ENCODE results near the gene AOPEP. TPM values are rescaled to one million over a fixed set of nuclear protein-coding genes. Genes with fewer than 3 reads are reported as not detected.

AOPEP gene
- total and polyA plus RNA-seq, 11 donors, result 105 to 310 (median 185) TPM

DNA sequence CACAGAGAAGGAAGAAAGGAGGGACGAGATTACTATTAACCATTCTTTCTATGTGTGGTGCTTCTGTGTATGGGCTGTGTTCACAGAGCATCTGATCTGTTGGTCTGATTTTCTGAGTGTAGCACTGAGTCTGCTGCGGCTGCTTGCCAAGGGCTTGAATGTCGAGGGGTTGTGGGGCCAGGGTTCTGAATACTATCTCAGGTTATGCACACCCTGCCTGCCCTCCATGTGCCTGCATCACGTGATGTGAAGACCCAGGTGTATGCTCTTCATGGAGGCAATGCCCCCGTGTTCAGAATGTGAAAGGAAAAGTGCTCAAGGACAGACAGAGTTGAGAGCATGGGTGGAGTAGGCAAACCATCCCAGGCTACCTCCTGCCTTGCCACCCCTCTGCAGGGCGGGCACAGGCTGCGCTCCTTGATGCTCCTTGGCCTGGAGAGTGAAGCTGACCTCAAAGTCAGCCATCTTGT lies 336.1 kb downstream of the AOPEP start:
- TF ChIP-seq POLR2A (IDR thresholded peaks at IDR 0.05), result no peak
- TF ChIP-seq, protein P1, sequence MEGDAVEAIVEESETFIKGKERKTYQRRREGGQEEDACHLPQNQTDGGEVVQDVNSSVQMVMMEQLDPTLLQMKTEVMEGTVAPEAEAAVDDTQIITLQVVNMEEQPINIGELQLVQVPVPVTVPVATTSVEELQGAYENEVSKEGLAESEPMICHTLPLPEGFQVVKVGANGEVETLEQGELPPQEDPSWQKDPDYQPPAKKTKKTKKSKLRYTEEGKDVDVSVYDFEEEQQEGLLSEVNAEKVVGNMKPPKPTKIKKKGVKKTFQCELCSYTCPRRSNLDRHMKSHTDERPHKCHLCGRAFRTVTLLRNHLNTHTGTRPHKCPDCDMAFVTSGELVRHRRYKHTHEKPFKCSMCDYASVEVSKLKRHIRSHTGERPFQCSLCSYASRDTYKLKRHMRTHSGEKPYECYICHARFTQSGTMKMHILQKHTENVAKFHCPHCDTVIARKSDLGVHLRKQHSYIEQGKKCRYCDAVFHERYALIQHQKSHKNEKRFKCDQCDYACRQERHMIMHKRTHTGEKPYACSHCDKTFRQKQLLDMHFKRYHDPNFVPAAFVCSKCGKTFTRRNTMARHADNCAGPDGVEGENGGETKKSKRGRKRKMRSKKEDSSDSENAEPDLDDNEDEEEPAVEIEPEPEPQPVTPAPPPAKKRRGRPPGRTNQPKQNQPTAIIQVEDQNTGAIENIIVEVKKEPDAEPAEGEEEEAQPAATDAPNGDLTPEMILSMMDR (IDR thresholded peaks at IDR 0.05), result no peak
- peak in 3 of 4 donors; percentile 23 to 38 (median 24) for ATAC-seq
- Histone ChIP-seq H3K36me3 (peaks cover 0 to 78% (median 56%) of the 10 kb centered on the region in 9 donors), H3K27ac (peak overlapping the region in 10 of 12 donors; percentile 18 to 82 (median 58)), H3K27me3 (no peaks in the 10 kb centered on the region), H3K4me3 (no peak overlapping the region), H3K4me1 (peaks cover 7 to 100% (median 89%) of the 10 kb centered on the region in 12 donors), H3K9me3 (no peaks in the 10 kb centered on the region)
- intact Hi-C loops (cut with DNase I), result no loop called here
- 26 to 58% (median 55%) methylated on average over 4 to 7 of the region's 7 CpGs for WGBS, 4 donors
- DNase-seq, result no peak

DNA sequence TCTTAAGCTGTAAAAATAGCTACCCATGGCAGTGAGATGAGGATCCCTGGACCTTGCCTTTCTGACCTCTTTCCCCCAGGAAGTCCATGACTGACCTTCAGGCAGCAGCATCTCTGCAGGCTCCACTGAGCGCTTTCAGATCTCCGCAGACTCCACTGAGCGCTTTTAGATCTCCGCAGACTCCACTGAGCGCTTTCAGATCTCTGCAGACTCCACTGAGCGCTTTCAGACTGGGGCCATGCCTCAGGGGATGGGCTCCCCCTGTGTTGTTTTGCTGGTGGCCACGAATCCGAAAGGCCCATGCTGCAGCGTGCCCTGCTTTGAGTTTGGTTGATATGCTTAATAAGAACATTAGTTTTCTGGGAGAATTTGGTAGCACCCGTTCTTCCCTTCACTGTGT lies 336.8 kb downstream of the AOPEP start:
- peak overlapping the region in 11 of 12 donors; percentile 27 to 82 (median 55) for H3K27ac ChIP-seq
- 62 to 81% (median 64%) methylated on average over 10 of the region's 10 CpGs for WGBS, 4 donors
- H3K4me1 ChIP-seq, result peaks cover 7 to 100% (median 87%) of the 10 kb centered on the region in 12 donors
- peaks cover 0 to 85% (median 60%) of the 10 kb centered on the region in 9 donors for H3K36me3 ChIP-seq
- H3K9me3 ChIP-seq, result no peaks in the 10 kb centered on the region
- no peak for TF ChIP-seq POLR2A (IDR thresholded peaks at IDR 0.05)
- TF ChIP-seq, protein P1 (IDR thresholded peaks at IDR 0.05), result no peak
- H3K4me3 ChIP-seq, result no peak overlapping the region
- intact Hi-C loops (cut with DNase I), result no loop called here
- H3K27me3 ChIP-seq, result no peaks in the 10 kb centered on the region
- DNase-seq (no peak), ATAC-seq (peak in 1 of 4 donors; percentile 10)

DNA sequence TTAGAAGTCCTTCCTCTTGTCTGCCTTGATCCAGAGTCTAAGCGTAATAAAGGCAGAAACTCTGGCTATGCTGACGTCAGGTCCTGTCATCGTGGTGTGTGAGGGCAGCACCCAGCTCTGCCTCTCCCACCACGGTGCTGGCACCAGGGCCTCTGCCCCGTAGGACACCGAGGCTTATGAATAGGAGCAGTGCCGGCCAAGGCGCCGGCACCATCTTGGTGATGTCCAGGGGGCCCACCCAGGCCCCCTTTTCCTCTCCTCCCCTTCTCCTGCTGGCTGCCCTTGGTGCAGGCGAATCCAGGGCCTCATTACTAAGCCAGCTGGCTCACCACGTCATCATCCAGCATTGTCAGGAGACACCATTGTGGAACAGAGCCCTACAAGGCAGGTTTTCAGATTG lies 338.7 kb downstream of the AOPEP start:
- Histone ChIP-seq H3K4me1 (peaks cover 7 to 100% (median 88%) of the 10 kb centered on the region in 12 donors), H3K9me3 (no peaks in the 10 kb centered on the region), H3K27me3 (no peaks in the 10 kb centered on the region), H3K27ac (peak overlapping the region in 10 of 12 donors; percentile 35 to 82 (median 65)), H3K36me3 (peaks cover 0 to 100% (median 60%) of the 10 kb centered on the region in 9 donors), H3K4me3 (no peak overlapping the region)
- TF ChIP-seq, protein P1 (IDR thresholded peaks at IDR 0.05), result no peak
- 37 to 55% (median 50%) methylated on average over 7 to 11 of the region's 11 CpGs for WGBS, 4 donors
- ATAC-seq, result peak; percentile 23 to 83 (median 63)
- intact Hi-C loops (cut with DNase I), result no loop called here
- peak in 1 of 5 donors; percentile 67 for DNase-seq

DNA sequence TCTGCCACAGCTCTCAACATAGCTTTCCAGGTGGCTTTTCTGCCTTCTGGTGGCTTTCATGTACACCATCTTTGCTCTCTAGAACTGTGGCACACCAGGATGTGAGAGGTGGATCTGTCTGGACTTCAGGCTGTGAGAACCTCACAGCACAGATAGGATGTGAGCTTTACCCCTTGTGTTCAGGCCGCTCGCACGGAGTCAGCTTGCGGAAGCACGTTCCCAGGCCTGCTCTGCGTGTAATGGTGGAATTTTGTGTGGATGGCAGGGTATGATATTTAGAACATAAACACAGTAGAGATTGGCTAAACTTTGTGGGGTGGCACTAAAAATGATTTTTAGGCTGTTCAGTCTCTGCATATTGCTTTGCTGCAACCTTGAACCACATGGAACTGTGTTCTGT lies 340.6 kb downstream of the AOPEP start:
- DNase-seq, result no peak
- intact Hi-C loops (cut with DNase I), result no loop called here
- no peaks in the 10 kb centered on the region for H3K27me3 ChIP-seq
- H3K4me1 ChIP-seq, result peaks cover 8 to 100% (median 89%) of the 10 kb centered on the region in 12 donors
- H3K4me3 ChIP-seq, result no peak overlapping the region
- WGBS, 4 donors, result 65 to 74% (median 74%) methylated on average over 6 of the region's 6 CpGs
- ATAC-seq, result no peak
- H3K27ac ChIP-seq, result peak overlapping the region in 5 of 12 donors; percentile 7 to 82 (median 26)
- no peak for TF ChIP-seq POLR2A (IDR thresholded peaks at IDR 0.05)
- TF ChIP-seq, protein P1 (IDR thresholded peaks at IDR 0.05), result no peak
- no peaks in the 10 kb centered on the region for H3K9me3 ChIP-seq
- H3K36me3 ChIP-seq, result peaks cover 0 to 99% (median 49%) of the 10 kb centered on the region in 9 donors

Measured in heart left ventricle (tissue), 16 donors.